Right lobe of liver (tissue), 6 donors: ENCODE results near the gene SAYSD1. TPM values are rescaled to one million over a fixed set of nuclear protein-coding genes. Genes with fewer than 3 reads are reported as not detected.

ENCODE experiments used
- ATAC-seq, 4 donors: fragments of 200-7000 bp; cut with Tn5 transposase; one replicate each; pipeline ENCODE4 v1.9.1; 2020; ENCODE audit warnings: mild to moderate bottlenecking in 4 of 4, moderate library complexity in 4 of 4
- DNase-seq, 3 donors: peaks; one replicate each; pipeline ENCODE4 v3.0.0-alpha.2; 2020
- H3K27ac ChIP-seq, 3 donors: fragments of 200-600 bp; one replicate each; pipeline ENCODE4 v1.8.0; 2022
- H3K27me3 ChIP-seq, 2 donors: fragments of 200-600 bp; one replicate each; pipeline ENCODE4 v1.8.0; 2022
- H3K36me3 ChIP-seq, 4 donors: fragments of 200-600 bp; sonication (generic) in 1 of 4; one replicate each; pipeline versions ENCODE4 v1.5.1 to v1.8.0; 2017 to 2022; ENCODE audit warnings: control low read depth in 1 of 4
- H3K4me1 ChIP-seq, 4 donors: fragments of 200-600 bp; sonication (generic) in 1 of 4; one replicate each; pipeline versions ENCODE4 v1.5.1 to v1.8.0; 2017 to 2022; ENCODE audit warnings: control low read depth in 1 of 4
- H3K4me3 ChIP-seq, 3 donors: fragments of 200-600 bp; one replicate each; pipeline ENCODE4 v1.8.0; 2022
- H3K9me3 ChIP-seq, 4 donors: fragments of 200-600 bp; sonication (generic) in 1 of 4; one replicate each; pipeline versions ENCODE4 v1.5.1 to v1.8.0; 2017 to 2022; ENCODE audit warnings: control low read depth in 1 of 4
- CTCF ChIP-seq, 4 donors: fragments of 200-600 bp in 3 of 4; fragments of 450-650 bp in 1 of 4; IDR thresholded peaks; one replicate each; pipeline versions ENCODE4 v1.5.1 to v1.8.0; 2016 to 2022; ENCODE audit warnings: antibody characterized with exemption in 4 of 4, mild to moderate bottlenecking in 2 of 4
- POLR2A ChIP-seq: fragments of 450-650 bp; IDR thresholded peaks from one replicate; pipeline ENCODE4 v1.6.1; 2017; ENCODE audit warnings: antibody characterized with exemption, mild to moderate bottlenecking
- WGBS: methylation state at CpG from one replicate; pipeline ENCODE4 v1.1.6; 2018; ENCODE audit warnings: low coverage, low lambda C conversion rate; ENCODE audit not compliant: insufficient coverage; ENCODE audit errors: missing lambda C conversion rate; 5-methylcytosine and 5-hydroxymethylcytosine counted together
- intact Hi-C, 2 donors: fragments of 100-400 bp; cut with DNase I; formaldehyde crosslinking; loops; one replicate each; pipeline versions ENCODE4 v1.11.2 to v1.14.1; 2022
- total RNA-seq, 6 experiments: library from RNA; depleted of rRNA in 2 of 6; stranded (reverse); fragments of >200 nt in 2 of 6; fragmentation: NEBNext Ultra II Directional in 3 of 6; extraction: Animal tissue kit (Norgen Biotek cat#: 25700) in 3 of 6; gene quantifications; one replicate each; pipeline versions ENCODE4 v1.1.0 to v1.2.4, GENCODE V29; 2016 to 2023
- donor health status: DM: no; HTN: yes; CAD: no.
- donor health status: DM: no; HTN: no; CAD: no.
- donor health status: DM: no; HTN: no; CAD: no.
- donor health status: DM: no; HTN: yes; CAD: no.
- donor health status: DM: no; HTN: yes; CAD: no.

Gene SAYSD1
- total RNA-seq, 6 experiments from 2014 or later = 4.3 to 9.3 (median 7.0) TPM

- TF ChIP-seq CTCF (IDR thresholded peaks at IDR 0.05) = no peak
- TF ChIP-seq POLR2A = no peak
- H3K4me3 ChIP-seq = no peak overlapping the region
Observed at GRCh38 chr6:39153766-39154397, 38.9 kb upstream of the SAYSD1 start.

GRCh38 chr6:39152262-39152661 is 37.3 kb upstream of the SAYSD1 start:
- TF ChIP-seq CTCF (IDR thresholded peaks at IDR 0.05) (no peak), POLR2A (no peak)
- Histone ChIP-seq H3K27ac (no peak overlapping the region), H3K4me3 (no peak overlapping the region), H3K4me1 (no peaks in the 10 kb centered on the region), H3K36me3 (no peaks in the 10 kb centered on the region), H3K27me3 (no peaks in the 10 kb centered on the region), H3K9me3 (no peaks in the 10 kb centered on the region)
- ATAC-seq (no peak), DNase-seq (no peak)
- intact Hi-C loops = no loop called here
- 57% methylated on average over 4 of the region's 5 CpGs for WGBS

More at GRCh38 chr6:39153766-39154397, 38.9 kb upstream of the SAYSD1 start:
- Histone ChIP-seq H3K4me1 (no peaks in the 10 kb centered on the region), H3K27ac (no peak overlapping the region), H3K36me3 (no peaks in the 10 kb centered on the region), H3K27me3 (no peaks in the 10 kb centered on the region), H3K9me3 (no peaks in the 10 kb centered on the region)
- ATAC-seq = no peak
- WGBS = 80% methylated on average over 5 of the region's 6 CpGs
- DNase-seq = no peak
- intact Hi-C loops = no loop called here

- WGBS = 53% methylated on average over 3 of the region's 3 CpGs
- no peaks in the 10 kb centered on the region for H3K27me3 ChIP-seq
Observed at GRCh38 chr6:39151211-39151610, 36.2 kb upstream of the SAYSD1 start.

GRCh38 chr6:39144481-39145173 is 29.6 kb upstream of the SAYSD1 start:
- DNase-seq = no peak
- H3K4me3 ChIP-seq = no peak overlapping the region
- H3K27me3 ChIP-seq = no peaks in the 10 kb centered on the region
- H3K27ac ChIP-seq = no peak overlapping the region
- no peaks in the 10 kb centered on the region for H3K36me3 ChIP-seq
- WGBS = 73% methylated on average over 1 of the region's 1 CpG
- no peak for ATAC-seq
- no peaks in the 10 kb centered on the region for H3K9me3 ChIP-seq
- no peaks in the 10 kb centered on the region for H3K4me1 ChIP-seq
- intact Hi-C loops = no loop called here
- TF ChIP-seq CTCF (IDR thresholded peaks at IDR 0.05) = no peak
- no peak for TF ChIP-seq POLR2A

More at GRCh38 chr6:39151211-39151610, 36.2 kb upstream of the SAYSD1 start:
- no peaks in the 10 kb centered on the region for H3K4me1 ChIP-seq
- H3K9me3 ChIP-seq = no peaks in the 10 kb centered on the region
- no peak overlapping the region for H3K4me3 ChIP-seq
- no peaks in the 10 kb centered on the region for H3K36me3 ChIP-seq
- no peak overlapping the region for H3K27ac ChIP-seq
- TF ChIP-seq POLR2A (no peak), CTCF (IDR thresholded peaks at IDR 0.05) (no peak)
- intact Hi-C loops = no loop called here
- DNase-seq = no peak
- no peak for ATAC-seq
